ENCODE measurements around the gene ARPC1A. TPM values are rescaled to one million over a fixed set of nuclear protein-coding genes. Genes with fewer than 3 reads are reported as not detected.

ARPC1A gene
- total RNA-seq, 1 donor from 2014 or later = 131 TPM

DNA sequence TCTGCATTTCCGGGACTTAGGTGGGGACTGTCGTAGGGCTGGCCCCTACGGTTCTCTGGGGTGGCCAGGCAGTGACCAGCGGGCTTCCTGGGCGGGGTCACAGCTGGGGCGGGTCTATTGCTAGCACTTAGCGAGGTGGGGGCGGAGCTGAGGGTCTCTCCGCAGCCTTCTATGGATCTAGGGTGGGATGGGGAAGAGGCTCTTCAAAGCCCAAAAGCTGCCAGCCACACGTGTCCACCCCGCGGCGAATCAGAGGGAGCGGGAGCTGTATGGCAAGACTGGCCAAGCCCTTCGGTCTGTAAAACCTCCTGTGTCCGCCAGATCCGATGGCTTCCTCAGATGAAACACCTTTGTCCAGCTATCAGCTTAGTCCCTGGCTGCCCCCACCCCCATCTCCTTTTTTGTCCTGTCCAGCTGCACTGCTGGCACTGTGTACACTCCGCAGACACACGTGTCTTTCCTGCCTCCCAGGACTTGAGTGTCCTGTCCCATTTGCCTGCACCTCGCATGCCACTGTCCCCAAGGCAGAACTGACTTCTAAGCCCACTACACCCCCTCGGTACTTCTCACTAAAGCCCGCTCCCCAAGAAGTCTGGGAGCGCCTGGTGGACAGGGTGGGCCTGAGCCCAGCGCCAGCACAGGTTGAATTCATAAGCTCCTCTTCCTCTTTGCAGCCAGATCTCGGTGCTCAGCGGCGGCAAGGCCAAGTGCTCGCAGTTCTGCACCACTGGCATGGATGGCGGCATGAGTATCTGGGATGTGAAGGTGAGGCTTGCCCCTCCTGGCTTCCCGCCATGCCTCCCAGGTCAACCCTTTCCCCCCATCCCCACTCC lies 67.9 kb downstream of the ARPC1A start:
- peak; percentile 64 for DNase-seq
- intact Hi-C loops (cut with micrococcal nuclease) = no loop called here
- Histone ChIP-seq H3K36me3 (peaks cover 71% of the 10 kb centered on the region), H3K9me3 (replicated peaks) (no peaks in the 10 kb centered on the region), H3K27ac (replicated peaks) (peak overlapping the region; percentile 72), H3K27me3 (ENCODE audit: low read depth) (no peaks in the 10 kb centered on the region), H3K4me3 (peak overlapping the region; percentile 75), H3K4me1 (peaks cover 32% of the 10 kb centered on the region)
- TF ChIP-seq, protein P1, sequence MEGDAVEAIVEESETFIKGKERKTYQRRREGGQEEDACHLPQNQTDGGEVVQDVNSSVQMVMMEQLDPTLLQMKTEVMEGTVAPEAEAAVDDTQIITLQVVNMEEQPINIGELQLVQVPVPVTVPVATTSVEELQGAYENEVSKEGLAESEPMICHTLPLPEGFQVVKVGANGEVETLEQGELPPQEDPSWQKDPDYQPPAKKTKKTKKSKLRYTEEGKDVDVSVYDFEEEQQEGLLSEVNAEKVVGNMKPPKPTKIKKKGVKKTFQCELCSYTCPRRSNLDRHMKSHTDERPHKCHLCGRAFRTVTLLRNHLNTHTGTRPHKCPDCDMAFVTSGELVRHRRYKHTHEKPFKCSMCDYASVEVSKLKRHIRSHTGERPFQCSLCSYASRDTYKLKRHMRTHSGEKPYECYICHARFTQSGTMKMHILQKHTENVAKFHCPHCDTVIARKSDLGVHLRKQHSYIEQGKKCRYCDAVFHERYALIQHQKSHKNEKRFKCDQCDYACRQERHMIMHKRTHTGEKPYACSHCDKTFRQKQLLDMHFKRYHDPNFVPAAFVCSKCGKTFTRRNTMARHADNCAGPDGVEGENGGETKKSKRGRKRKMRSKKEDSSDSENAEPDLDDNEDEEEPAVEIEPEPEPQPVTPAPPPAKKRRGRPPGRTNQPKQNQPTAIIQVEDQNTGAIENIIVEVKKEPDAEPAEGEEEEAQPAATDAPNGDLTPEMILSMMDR (IDR thresholded peaks at IDR 0.05; ENCODE audit: borderline replicate concordance) = no peak

GRCh38 chr7:99394188-99394502 lies 68.4 kb downstream of the ARPC1A start:
- no peak for DNase-seq
- Histone ChIP-seq H3K27me3 (ENCODE audit: low read depth) (no peaks in the 10 kb centered on the region), H3K36me3 (peaks cover 71% of the 10 kb centered on the region), H3K9me3 (replicated peaks) (no peaks in the 10 kb centered on the region), H3K4me3 (no peak overlapping the region), H3K4me1 (peaks cover 34% of the 10 kb centered on the region), H3K27ac (replicated peaks) (no peak overlapping the region)
- TF ChIP-seq, protein P1 (IDR thresholded peaks at IDR 0.05; ENCODE audit: borderline replicate concordance) = no peak
- intact Hi-C loops (cut with micrococcal nuclease) = no loop called here

DNA sequence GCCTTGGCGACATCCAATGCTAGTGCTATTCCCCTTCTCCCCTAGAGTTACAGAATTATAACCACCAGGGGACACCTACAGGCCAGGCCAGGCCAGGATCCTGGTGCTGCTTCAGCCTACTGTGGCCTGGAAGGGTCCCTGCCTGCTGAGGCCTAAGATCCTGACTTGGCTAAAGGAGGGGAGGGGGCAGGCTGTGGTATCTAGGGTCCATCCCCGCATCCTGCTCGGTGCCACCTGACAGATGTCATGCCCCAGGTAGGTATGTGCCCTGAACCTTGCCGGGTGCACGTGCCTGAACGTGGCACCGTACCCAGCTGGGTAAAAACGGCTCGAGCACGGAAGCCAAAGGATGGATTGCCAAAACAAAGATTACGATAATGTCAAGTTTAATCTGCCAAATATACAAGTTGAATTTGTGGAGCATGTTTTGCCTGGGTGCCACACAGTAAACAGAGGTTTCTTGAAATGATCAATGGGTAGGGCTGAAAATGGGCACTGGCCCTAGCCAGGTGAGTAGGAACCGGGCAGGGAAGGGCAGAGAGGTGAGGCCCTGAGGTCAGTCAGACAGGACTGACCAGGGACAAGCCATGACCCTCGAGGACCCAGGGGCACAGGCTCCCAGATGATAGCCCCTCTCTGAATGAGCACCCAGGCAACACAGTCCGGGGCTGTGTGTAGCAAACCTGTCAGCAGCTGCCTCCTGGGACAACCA lies 70.1 kb downstream of the ARPC1A start:
- TF ChIP-seq, protein P1 (IDR thresholded peaks at IDR 0.05; ENCODE audit: borderline replicate concordance) = no peak
- intact Hi-C loops (cut with micrococcal nuclease) = no loop called here
- Histone ChIP-seq H3K36me3 (peaks cover 71% of the 10 kb centered on the region), H3K4me3 (no peak overlapping the region), H3K9me3 (replicated peaks) (no peaks in the 10 kb centered on the region), H3K27me3 (ENCODE audit: low read depth) (no peaks in the 10 kb centered on the region), H3K4me1 (peaks cover 39% of the 10 kb centered on the region), H3K27ac (replicated peaks) (no peak overlapping the region)
- DNase-seq = no peak

- H3K27me3 ChIP-seq (ENCODE audit: low read depth) = no peaks in the 10 kb centered on the region
- TF ChIP-seq, protein P1 (IDR thresholded peaks at IDR 0.05; ENCODE audit: borderline replicate concordance) = no peak
- H3K4me1 ChIP-seq = peaks cover 39% of the 10 kb centered on the region
- no peaks in the 10 kb centered on the region for H3K9me3 ChIP-seq (replicated peaks)
- intact Hi-C loops (cut with micrococcal nuclease) = no loop called here
- no peak for DNase-seq
- H3K27ac ChIP-seq (replicated peaks) = no peak overlapping the region
- no peak overlapping the region for H3K4me3 ChIP-seq
- H3K36me3 ChIP-seq = peaks cover 71% of the 10 kb centered on the region
Observed at GRCh38 chr7:99396418-99397296, 71.0 kb downstream of the ARPC1A start.

DNA sequence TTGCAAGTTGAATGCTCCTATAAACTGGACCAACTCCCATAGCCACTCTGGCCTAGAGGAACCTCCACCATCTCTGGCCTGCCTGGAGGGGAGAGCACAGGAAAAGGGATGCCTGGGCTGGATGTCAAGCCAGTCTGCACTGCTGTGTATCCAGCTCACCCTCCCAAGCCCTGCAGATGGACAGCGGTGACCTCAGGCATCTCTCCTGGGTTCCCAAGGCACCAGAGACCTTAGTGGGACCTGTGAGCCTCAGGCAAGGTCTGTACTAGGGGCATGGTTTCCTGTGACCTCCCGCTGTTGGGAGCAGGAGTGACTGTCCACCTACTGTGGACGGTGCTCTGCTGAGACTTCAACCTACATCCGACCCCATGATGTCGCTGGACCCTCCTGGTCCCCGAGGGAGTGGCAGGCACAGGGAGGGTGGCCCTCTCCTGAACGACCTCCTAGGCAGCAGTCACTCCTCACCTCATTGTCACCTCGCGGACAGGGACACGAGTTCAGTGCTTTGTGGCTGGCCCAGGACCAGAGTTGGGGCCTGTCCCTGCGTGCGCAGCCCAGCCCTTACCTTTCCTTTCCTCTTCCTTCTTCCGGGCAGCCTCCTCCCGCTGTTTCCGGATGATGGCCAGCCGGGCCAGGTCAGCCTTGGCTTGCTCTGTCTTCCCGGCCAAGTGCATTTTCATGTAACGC lies 71.7 kb downstream of the ARPC1A start:
- DNase-seq = no peak
- Histone ChIP-seq H3K9me3 (replicated peaks) (no peaks in the 10 kb centered on the region), H3K4me3 (no peak overlapping the region), H3K4me1 (peaks cover 34% of the 10 kb centered on the region), H3K27me3 (ENCODE audit: low read depth) (no peaks in the 10 kb centered on the region), H3K36me3 (peaks cover 79% of the 10 kb centered on the region), H3K27ac (replicated peaks) (no peak overlapping the region)
- intact Hi-C loops (cut with micrococcal nuclease) = no loop called here
- TF ChIP-seq, protein P1 (IDR thresholded peaks at IDR 0.05; ENCODE audit: borderline replicate concordance) = no peak
